HCT116 (cell line): ENCODE results near the gene TMEM242.

Experiments
- ATF3 ChIP-seq: IDR thresholded peaks from 2 replicates; pipeline ENCODE4 v1.6.1; 2012
- CEBPB ChIP-seq: IDR thresholded peaks from 2 replicates; pipeline ENCODE4 v1.6.1; 2012; ENCODE audit warnings: low read depth
- CTCF ChIP-seq, 3 experiments: fragments of 200-600 bp in 1 of 3; sonication (generic) in 1 of 3; IDR thresholded peaks in 2 of 3; conservative IDR thresholded peaks in 1 of 3; 2 replicates each; pipeline ENCODE4 v1.5.1; 2012 to 2017; ENCODE audit warnings: low read depth in 2 of 3, low read length in 2 of 3, antibody characterized with exemption in 1 of 3, borderline replicate concordance in 1 of 3, control low read depth in 1 of 3, mild to moderate bottlenecking in 1 of 3, mixed read lengths in 1 of 3, mixed run types in 1 of 3, moderate library complexity in 1 of 3; ENCODE audit not compliant: insufficient read depth in 1 of 3
- EZH2 ChIP-seq: fragments of 200-600 bp; sonication (generic); IDR thresholded peaks from 2 replicates; pipeline ENCODE4 v1.6.1; 2017; ENCODE audit warnings: antibody characterized with exemption, mixed run types
- EZH2phosphoT487 ChIP-seq: fragments of 200-600 bp; IDR thresholded peaks from 2 replicates; pipeline ENCODE4 v1.6.1; 2018; ENCODE audit warnings: antibody characterized with exemption, borderline replicate concordance
- POLR2A ChIP-seq: IDR thresholded peaks from 2 replicates; pipeline ENCODE4 v1.7.0; 2011; ENCODE audit warnings: borderline replicate concordance; ENCODE audit not compliant: insufficient read depth, insufficient read length; ENCODE audit errors: extremely low read depth
- POLR2AphosphoS5 ChIP-seq: IDR thresholded peaks from 2 replicates; pipeline ENCODE4 v1.6.1; 2011; ENCODE audit warnings: mild to moderate bottlenecking, low read depth, low read length, moderate library complexity
- SIN3A ChIP-seq: IDR thresholded peaks from 2 replicates; pipeline ENCODE4 v1.6.1; 2012; ENCODE audit warnings: low read depth
- SP1 ChIP-seq: IDR thresholded peaks from 2 replicates; pipeline ENCODE4 v1.6.1; 2012; ENCODE audit warnings: low read depth
- TCF7L2 ChIP-seq: IDR thresholded peaks from 2 replicates; pipeline ENCODE4 v1.7.0; 2011; ENCODE audit warnings: borderline replicate concordance, inconsistent platforms; ENCODE audit not compliant: insufficient read depth, insufficient read length; ENCODE audit errors: extremely low read depth
- YY1 ChIP-seq: IDR thresholded peaks from 2 replicates; pipeline ENCODE4 v1.6.1; 2011; ENCODE audit warnings: low read length, low read depth, moderate library complexity, mild to moderate bottlenecking; ENCODE audit not compliant: insufficient replicate concordance; ENCODE audit errors: extremely low read depth
- ZBTB33 ChIP-seq: IDR thresholded peaks from 2 replicates; pipeline ENCODE4 v1.6.1; 2011; ENCODE audit warnings: mild to moderate bottlenecking, low read length, moderate library complexity; ENCODE audit not compliant: insufficient replicate concordance; ENCODE audit errors: extremely low read depth
- ZNF274 ChIP-seq: fragments of 200-500 bp; sonication (Bioruptor generic); IDR thresholded peaks from 2 replicates; pipeline ENCODE4 v1.6.1; 2014; ENCODE audit warnings: mild to moderate bottlenecking, low read depth, low read length, inconsistent platforms

GRCh38 chr6:157337751-157338150 is 14.4 kb upstream of the TMEM242 start:
- TF ChIP-seq CTCF (IDR thresholded peaks at IDR 0.05 in 2 of 3, conservative IDR thresholded peaks at IDR 0.05 in 1 of 3; ENCODE audit: borderline replicate concordance in 1 of 3, insufficient read depth in 1 of 3, low read depth in 2 of 3, low read length in 2 of 3), result no peak
- TF ChIP-seq TCF7L2, result no peak
- no peak for TF ChIP-seq POLR2A
- TF ChIP-seq CEBPB, result no peak
- no peak for TF ChIP-seq YY1
- no peak for TF ChIP-seq ZNF274
- TF ChIP-seq EZH2phosphoT487, result no peak
- TF ChIP-seq POLR2AphosphoS5, result no peak
- no peak for TF ChIP-seq SP1
- TF ChIP-seq SIN3A, result no peak
- no peak for TF ChIP-seq ZBTB33
- no peak for TF ChIP-seq EZH2
- no peak for TF ChIP-seq ATF3
